HEK293 (cell line): ENCODE data around the gene MIGA1.
"Not testable (repeated sequence)": the region's sequence is repeated elsewhere in the genome, so short reads cannot be mapped to it uniquely, and the experiment has no call there.

Experiments used
- CTCF ChIA-PET: fragments of 350-600 bp; formaldehyde crosslinking; extraction: SDS; loops from one replicate; lab custom pipeline; 2021; ENCODE audit warnings: antibody characterized with exemption; lab: Yijun Ruan, JAX
- POLR2A ChIA-PET: fragments of 300-600 bp; formaldehyde crosslinking; extraction: SDS; loops from one replicate; lab custom pipeline; 2020; ENCODE audit warnings: antibody characterized with exemption, inconsistent platforms; lab: Yijun Ruan, JAX
- H3K27ac ChIP-seq: fragments of 200-500 bp; sonication (Bioruptor generic); 2 replicates; pipeline ENCODE4 v1.5.1; 2014; ENCODE audit warnings: low read depth, low read length, control low read depth, inconsistent platforms; ENCODE audit errors: extremely low read depth
- H3K36me3 ChIP-seq, 2 experiments: fragments of 200-500 bp in 1 of 2; sonication (Bioruptor generic) in 1 of 2; 1 replicate in 1 of 2; 2 replicates in 1 of 2; pipeline ENCODE4 v1.5.1; 2014 to 2017; ENCODE audit warnings: inconsistent platforms in 2 of 2, low read length in 2 of 2; ENCODE audit not compliant: control insufficient read depth in 2 of 2, insufficient read depth in 1 of 2
- H3K4me1 ChIP-seq: fragments of 200-500 bp; sonication (Bioruptor generic); 2 replicates; pipeline ENCODE4 v1.5.1; 2014; ENCODE audit warnings: mild to moderate bottlenecking, low read length, inconsistent platforms; ENCODE audit not compliant: control insufficient read depth, insufficient read depth
- H3K4me3 ChIP-seq: 2 replicates; pipeline ENCODE4 v1.5.1; 2011; ENCODE audit warnings: low read depth, mild to moderate bottlenecking, control low read depth, low read length, moderate library complexity
- H3K9me3 ChIP-seq: fragments of 200-500 bp; sonication (Bioruptor generic); 2 replicates; pipeline ENCODE4 v1.5.1; 2014; ENCODE audit warnings: low read depth, low read length, inconsistent platforms; ENCODE audit not compliant: control insufficient read depth, insufficient read depth
- FEZF1 ChIP-seq: fragments of 450-650 bp; formaldehyde crosslinking; IDR thresholded peaks from 2 replicates; pipeline ENCODE4 v1.5.1; 2016; ENCODE audit warnings: missing biosample characterization, missing genetic modification characterization
- KLF17 ChIP-seq: fragments of 450-650 bp; formaldehyde crosslinking; IDR thresholded peaks from 2 replicates; pipeline ENCODE4 v1.5.1; 2016; ENCODE audit warnings: missing biosample characterization, missing genetic modification characterization
- MYNN ChIP-seq: fragments of 450-650 bp; formaldehyde crosslinking; IDR thresholded peaks from 2 replicates; pipeline ENCODE4 v1.5.1; 2016; ENCODE audit warnings: missing biosample characterization, missing genetic modification characterization, borderline replicate concordance
- PRDM1 ChIP-seq: fragments of 450-650 bp; formaldehyde crosslinking; IDR thresholded peaks from 2 replicates; pipeline ENCODE4; 2016; ENCODE audit warnings: missing biosample characterization, missing genetic modification characterization
- TCF7L2 ChIP-seq: IDR thresholded peaks from 2 replicates; pipeline ENCODE4 v1.6.1; 2011; ENCODE audit warnings: low read depth, mild to moderate bottlenecking, inconsistent platforms, low read length, moderate library complexity, borderline replicate concordance
- ZBTB49 ChIP-seq: fragments of 450-650 bp; formaldehyde crosslinking; IDR thresholded peaks from 2 replicates; pipeline ENCODE4 v1.5.1; 2016; ENCODE audit warnings: missing biosample characterization, missing genetic modification characterization, low read depth
- ZBTB7A ChIP-seq: fragments of 450-650 bp; formaldehyde crosslinking; IDR thresholded peaks from 2 replicates; pipeline ENCODE4 v1.5.1; 2016; ENCODE audit warnings: low read depth, missing biosample characterization, missing genetic modification characterization
- ZNF114 ChIP-seq: fragments of 450-650 bp; formaldehyde crosslinking; IDR thresholded peaks from 2 replicates; pipeline ENCODE4 v1.5.0; 2017; ENCODE audit warnings: missing biosample characterization, missing genetic modification characterization
- ZNF121 ChIP-seq: fragments of 450-650 bp; formaldehyde crosslinking; IDR thresholded peaks from 2 replicates; pipeline ENCODE4 v1.5.1; 2016; ENCODE audit warnings: missing biosample characterization, missing genetic modification characterization
- ZNF19 ChIP-seq: fragments of 450-650 bp; formaldehyde crosslinking; IDR thresholded peaks from 2 replicates; pipeline ENCODE4; 2016; ENCODE audit warnings: missing biosample characterization, missing genetic modification characterization, low read depth
- ZNF23 ChIP-seq: fragments of 450-650 bp; formaldehyde crosslinking; IDR thresholded peaks from 2 replicates; pipeline ENCODE4 v1.5.1; 2016; ENCODE audit warnings: missing biosample characterization, missing genetic modification characterization, borderline replicate concordance
- ZNF350 ChIP-seq: fragments of 450-650 bp; formaldehyde crosslinking; IDR thresholded peaks from 2 replicates; pipeline ENCODE4 v1.5.0; 2017; ENCODE audit warnings: missing biosample characterization, mild to moderate bottlenecking, missing genetic modification characterization
- ZNF362 ChIP-seq: fragments of 450-650 bp; formaldehyde crosslinking; IDR thresholded peaks from 2 replicates; pipeline ENCODE4 v1.5.1; 2016; ENCODE audit warnings: missing biosample characterization, missing genetic modification characterization
- ZNF561 ChIP-seq: fragments of 450-650 bp; IDR thresholded peaks from 2 replicates; pipeline ENCODE4 v1.5.1; 2018; ENCODE audit warnings: missing biosample characterization, missing genetic modification characterization, borderline replicate concordance
- ZNF629 ChIP-seq: fragments of 450-650 bp; formaldehyde crosslinking; IDR thresholded peaks from 2 replicates; pipeline ENCODE4 v1.5.1; 2017; ENCODE audit warnings: missing biosample characterization, missing genetic modification characterization

The MIGA1 gene

GRCh38 chr1:77905603-77906002 lies 126.2 kb downstream of the MIGA1 start (continued):
- TF ChIP-seq ZNF362 (tag by site-specific recombination): no peak
- no peak for TF ChIP-seq ZNF19 (tag by site-specific recombination)
- no peak for TF ChIP-seq KLF17
- TF ChIP-seq, all 188 proteins: peak for 0

GRCh38 chr1:77906019-77906545 lies 126.6 kb downstream of the MIGA1 start:
- H3K27ac ChIP-seq: no peak overlapping the region
- no peak for TF ChIP-seq ZNF114
- TF ChIP-seq MYNN (tag by site-specific recombination): no peak
- peak; percentile 23; the same call in 1 of the 2 replicates for TF ChIP-seq PRDM1 (tag by site-specific recombination)
- no peaks in the 10 kb centered on the region for H3K4me1 ChIP-seq
- ChIA-PET CTCF (interaction anchor here (0.6 to 1.3 kb wide), 3 partner anchors 11 to 209 kb away, joined by 3 to 4 read pairs (median 4); no protein-coding TSS in a partner anchor), POLR2A (no interaction called here)
- no peak overlapping the region for H3K4me3 ChIP-seq
- H3K9me3 ChIP-seq: no peaks in the 10 kb centered on the region
- H3K36me3 ChIP-seq: no peaks in the 10 kb centered on the region

- H3K27ac ChIP-seq: no peak overlapping the region
- H3K4me3 ChIP-seq: no peak overlapping the region
- H3K4me1 ChIP-seq: no peaks in the 10 kb centered on the region
- ChIA-PET POLR2A (no interaction called here), CTCF (no interaction called here)
- H3K9me3 ChIP-seq: no peaks in the 10 kb centered on the region
- H3K36me3 ChIP-seq: no peaks in the 10 kb centered on the region
- TF ChIP-seq ZNF629 (tag by site-specific recombination): no peak
- TF ChIP-seq FEZF1 (tag by site-specific recombination): no peak
- TF ChIP-seq ZNF561: no peak
- peak; percentile 93 for TF ChIP-seq ZNF121 (tag by site-specific recombination)
- TF ChIP-seq ZBTB7A: no peak
- TF ChIP-seq TCF7L2: no peak
- TF ChIP-seq, all 188 proteins: peak for 1
Observed at GRCh38 chr1:77906624-77907023, 127.2 kb downstream of the MIGA1 start.

GRCh38 chr1:77910116-77910515 lies 130.7 kb downstream of the MIGA1 start:
- H3K36me3 ChIP-seq: no peaks in the 10 kb centered on the region
- no peak overlapping the region for H3K27ac ChIP-seq
- H3K4me3 ChIP-seq: no peak overlapping the region
- CTCF ChIA-PET: interaction anchor here (0.6 kb wide), 2 partner anchors 33 to 1843 kb away, joined by 3 to 5 read pairs; no protein-coding TSS in a partner anchor
- no peaks in the 10 kb centered on the region for H3K4me1 ChIP-seq
- POLR2A ChIA-PET: no interaction called here
- H3K9me3 ChIP-seq: no peaks in the 10 kb centered on the region
- TF ChIP-seq ZNF23 (tag by site-specific recombination) (no peak), ZBTB49 (tag by site-specific recombination) (no peak), ZNF350 (tag by site-specific recombination) (no peak)

GRCh38 chr1:77918918-77919317 lies 139.5 kb downstream of the MIGA1 start:
- CTCF ChIA-PET, H3K4me1 ChIP-seq, POLR2A ChIA-PET, H3K9me3 ChIP-seq, H3K4me3 ChIP-seq, H3K27ac ChIP-seq: not testable (repeated sequence)
- H3K36me3 ChIP-seq: peaks cover 5 to 14% of the 10 kb centered on the region in 2 experiments
